ENCODE data around the gene GABRA5.

DNA sequence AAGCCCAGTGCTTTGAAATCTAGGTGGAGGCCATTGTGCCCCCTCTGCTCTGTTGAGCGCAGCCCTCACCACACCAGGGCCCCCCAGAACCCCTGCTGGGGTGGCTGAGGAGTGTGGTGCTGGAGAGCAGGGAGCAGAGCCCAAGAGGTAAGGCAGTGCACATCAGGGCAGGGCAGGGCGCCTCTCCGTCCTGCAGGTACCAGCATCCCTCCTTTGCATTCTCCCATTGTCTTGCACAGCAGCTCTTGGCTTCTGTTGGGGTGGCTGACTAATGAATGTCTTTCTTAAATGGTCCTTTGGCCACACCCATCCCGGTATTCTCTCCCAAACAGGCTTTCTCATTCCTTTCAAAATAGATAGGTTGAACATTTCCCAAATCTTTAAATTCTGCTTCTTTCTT, 62.7 kb downstream of the GABRA5 start:
- no peak for TF ChIP-seq CTCF (IDR thresholded peaks at IDR 0.05)
- TF ChIP-seq, protein P1, sequence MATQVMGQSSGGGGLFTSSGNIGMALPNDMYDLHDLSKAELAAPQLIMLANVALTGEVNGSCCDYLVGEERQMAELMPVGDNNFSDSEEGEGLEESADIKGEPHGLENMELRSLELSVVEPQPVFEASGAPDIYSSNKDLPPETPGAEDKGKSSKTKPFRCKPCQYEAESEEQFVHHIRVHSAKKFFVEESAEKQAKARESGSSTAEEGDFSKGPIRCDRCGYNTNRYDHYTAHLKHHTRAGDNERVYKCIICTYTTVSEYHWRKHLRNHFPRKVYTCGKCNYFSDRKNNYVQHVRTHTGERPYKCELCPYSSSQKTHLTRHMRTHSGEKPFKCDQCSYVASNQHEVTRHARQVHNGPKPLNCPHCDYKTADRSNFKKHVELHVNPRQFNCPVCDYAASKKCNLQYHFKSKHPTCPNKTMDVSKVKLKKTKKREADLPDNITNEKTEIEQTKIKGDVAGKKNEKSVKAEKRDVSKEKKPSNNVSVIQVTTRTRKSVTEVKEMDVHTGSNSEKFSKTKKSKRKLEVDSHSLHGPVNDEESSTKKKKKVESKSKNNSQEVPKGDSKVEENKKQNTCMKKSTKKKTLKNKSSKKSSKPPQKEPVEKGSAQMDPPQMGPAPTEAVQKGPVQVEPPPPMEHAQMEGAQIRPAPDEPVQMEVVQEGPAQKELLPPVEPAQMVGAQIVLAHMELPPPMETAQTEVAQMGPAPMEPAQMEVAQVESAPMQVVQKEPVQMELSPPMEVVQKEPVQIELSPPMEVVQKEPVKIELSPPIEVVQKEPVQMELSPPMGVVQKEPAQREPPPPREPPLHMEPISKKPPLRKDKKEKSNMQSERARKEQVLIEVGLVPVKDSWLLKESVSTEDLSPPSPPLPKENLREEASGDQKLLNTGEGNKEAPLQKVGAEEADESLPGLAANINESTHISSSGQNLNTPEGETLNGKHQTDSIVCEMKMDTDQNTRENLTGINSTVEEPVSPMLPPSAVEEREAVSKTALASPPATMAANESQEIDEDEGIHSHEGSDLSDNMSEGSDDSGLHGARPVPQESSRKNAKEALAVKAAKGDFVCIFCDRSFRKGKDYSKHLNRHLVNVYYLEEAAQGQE (IDR thresholded peaks at IDR 0.05; ENCODE audit: insufficient read depth in 1 of 2, low read depth in 2 of 2, low read length in 1 of 2) = no peak
- no peak for TF ChIP-seq SIN3A (IDR thresholded peaks at IDR 0.05; ENCODE audit: borderline replicate concordance, insufficient read depth, low read depth, low read length)
- TF ChIP-seq POLR2AphosphoS5 (IDR thresholded peaks at IDR 0.05; ENCODE audit: low read depth, low read length) = no peak
- TF ChIP-seq TCF7L2 (IDR thresholded peaks at IDR 0.05; ENCODE audit: low read depth, low read length) = no peak

Data from Panc1 (cell line).